GM12878 (cell line): ENCODE measurements around the gene TNRC6B. TPM values are rescaled to one million over a fixed set of nuclear protein-coding genes. Genes with fewer than 3 reads are reported as not detected.

Experiments used
- ATAC-seq: fragments of 200-7000 bp; cut with Tn5 transposase; 3 replicates; pipeline ENCODE4 v1.9.1; 2020; ENCODE audit warnings: mild to moderate bottlenecking, moderate library complexity
- BruUV-seq: library from RNA; stranded (reverse); fragments of 400-500 nt; replicated peaks from 2 replicates; lab custom pipeline; 2021; lab: Mats Ljungman, UMichigan
- CTCF ChIA-PET: fragments of 300-600 bp; sonication (Branson Sonifier 250); formaldehyde crosslinking; extraction: SDS; loops from one replicate; lab custom pipeline; 2021; ENCODE audit warnings: inconsistent platforms; lab: Yijun Ruan, JAX
- POLR2A ChIA-PET: fragments of 350-600 bp; formaldehyde crosslinking; extraction: SDS; loops from one replicate; lab custom pipeline; 2021; ENCODE audit warnings: inconsistent platforms; lab: Charles Lee
- RAD21 ChIA-PET: fragments of 300-600 bp; sonication (Branson Sonifier 250); formaldehyde crosslinking; loops from one replicate; lab custom pipeline; 2023; ENCODE audit warnings: antibody characterized with exemption; ENCODE audit not compliant: unreplicated experiment; lab: Charles Lee
- SMC1A ChIA-PET: fragments of 300-600 bp; sonication (Branson Sonifier 250); formaldehyde crosslinking; loops from one replicate; lab custom pipeline; 2023; ENCODE audit not compliant: unreplicated experiment, uncharacterized antibody; lab: Charles Lee
- DNase-seq: peaks from one replicate; pipeline ENCODE4 v3.0.0-alpha.2; 2011; ENCODE audit warnings: low read depth, low spot score
- FAIRE-seq: peaks from 3 replicates; lab custom pipeline; 2011; peaks lifted over from hg19 to GRCh38; lab: Jason Lieb, UNC
- H2AFZ ChIP-seq: 2 replicates; pipeline ENCODE4 v1.6.0; 2011; ENCODE audit warnings: low read depth, low read length, control low read depth; ENCODE audit not compliant: control insufficient read depth
- H3K27ac ChIP-seq: 2 replicates; pipeline ENCODE4 v1.5.1; 2011; ENCODE audit warnings: control low read depth; ENCODE audit not compliant: control insufficient read depth, insufficient read depth
- H3K27me3 ChIP-seq, 2 experiments: replicated peaks in 1 of 2; 2 replicates each; pipeline versions ENCODE4 v1.6.0 to v1.6.1; 2011; ENCODE audit warnings: low read length in 1 of 2; ENCODE audit not compliant: control insufficient read depth in 2 of 2, insufficient read depth in 2 of 2
- H3K36me3 ChIP-seq, 2 experiments: 2 replicates each; pipeline ENCODE4 v1.5.1; 2011; ENCODE audit warnings: low read length in 1 of 2; ENCODE audit not compliant: control insufficient read depth in 2 of 2, insufficient read depth in 2 of 2
- H3K4me1 ChIP-seq: 2 replicates; pipeline ENCODE4 v1.6.1; 2011; ENCODE audit warnings: mild to moderate bottlenecking, low read length, moderate library complexity, mixed read lengths; ENCODE audit not compliant: control insufficient read depth, insufficient read depth
- H3K4me2 ChIP-seq: 2 replicates; pipeline ENCODE4 v1.6.0; 2011; ENCODE audit warnings: control low read depth; ENCODE audit not compliant: control insufficient read depth, insufficient read depth
- H3K4me3 ChIP-seq: fragments of 200-600 bp; sonication (generic); 2 replicates; pipeline ENCODE4 v1.5.1; 2016
- H3K79me2 ChIP-seq: 2 replicates; pipeline ENCODE4 v1.6.0; 2011; ENCODE audit warnings: low read length; ENCODE audit not compliant: control insufficient read depth, insufficient read depth
- H3K9ac ChIP-seq: 2 replicates; pipeline ENCODE4 v1.8.0; 2011; ENCODE audit warnings: low read length, control low read depth, mixed read lengths; ENCODE audit not compliant: control insufficient read depth, insufficient read depth
- H3K9me3 ChIP-seq: replicated peaks from 3 replicates; pipeline ENCODE4 v1.5.1; 2011; ENCODE audit warnings: mild to moderate bottlenecking, low read length; ENCODE audit not compliant: control insufficient read depth, insufficient read depth
- H4K20me1 ChIP-seq: 2 replicates; pipeline ENCODE4 v1.6.0; 2011; ENCODE audit not compliant: control insufficient read depth, insufficient read depth
- BMI1 ChIP-seq: fragments of 450-650 bp; IDR thresholded peaks from 2 replicates; pipeline ENCODE4 v1.6.1; 2016; ENCODE audit warnings: mild to moderate bottlenecking, moderate library complexity, borderline replicate concordance
- CBFB ChIP-seq: IDR thresholded peaks from 2 replicates; pipeline ENCODE4 v1.6.1; 2016; ENCODE audit warnings: antibody characterized with exemption, low read depth
- CHD1 ChIP-seq: IDR thresholded peaks from 2 replicates; pipeline ENCODE4 v1.6.1; 2012; ENCODE audit warnings: low read depth, low read length, improper control_type of control experiment
- EZH2 ChIP-seq: IDR thresholded peaks from 2 replicates; pipeline ENCODE4 v1.6.1; 2012; ENCODE audit warnings: low read depth, mild to moderate bottlenecking, control low read depth, inconsistent platforms, low read length, borderline replicate concordance; ENCODE audit not compliant: control insufficient read depth
- GATAD2B ChIP-seq: fragments of 450-650 bp; conservative IDR thresholded peaks from 2 replicates; pipeline ENCODE4 v1.6.1; 2017; ENCODE audit warnings: low read depth, mild to moderate bottlenecking, moderate library complexity
- MTA3 ChIP-seq: IDR thresholded peaks from 2 replicates; pipeline ENCODE4 v1.6.1; 2012; ENCODE audit warnings: low read length, inconsistent platforms, borderline replicate concordance
- PML ChIP-seq: IDR thresholded peaks from 2 replicates; pipeline ENCODE4 v1.6.1; 2012; ENCODE audit warnings: low read length, inconsistent platforms
- POU2F2 ChIP-seq: IDR thresholded peaks from 3 replicates; pipeline ENCODE4 v1.6.1; 2011; ENCODE audit warnings: low read depth, mild to moderate bottlenecking, low read length, borderline replicate concordance
- SIX5 ChIP-seq: IDR thresholded peaks from 2 replicates; pipeline ENCODE4 v1.6.1; 2011; ENCODE audit warnings: mild to moderate bottlenecking, low read depth, low read length, moderate library complexity; ENCODE audit not compliant: severe bottlenecking
- SREBF2 ChIP-seq: IDR thresholded peaks from 2 replicates; pipeline ENCODE4 v1.6.1; 2012; ENCODE audit warnings: mild to moderate bottlenecking, low read length
- TARDBP ChIP-seq: IDR thresholded peaks from 2 replicates; pipeline ENCODE4 v1.6.1; 2016; ENCODE audit warnings: borderline replicate concordance
- WGBS: methylation state at CpG from one replicate; pipeline ENCODE4 v1.1.6; 2016; ENCODE audit warnings: low lambda C conversion rate; ENCODE audit not compliant: insufficient replicate concordance, insufficient coverage; ENCODE audit errors: missing lambda C conversion rate; 5-methylcytosine and 5-hydroxymethylcytosine counted together
- in situ Hi-C: fragments of 300-500 bp; cut with MboI; formaldehyde crosslinking; loops from 9 replicates; pipeline ENCODE4 v1.14.3; 2018; ENCODE audit warnings: mixed read lengths
- intact Hi-C: fragments of 100-400 bp; cut with micrococcal nuclease; formaldehyde crosslinking; loops from one replicate; pipeline ENCODE4 v1.14.2; 2022; ENCODE audit not compliant: unreplicated experiment
- polyA plus RNA-seq, 11 experiments: library from polyadenylated mRNA; depleted of rRNA in 4 of 11; unstranded in 6 of 11; stranded (reverse) in 5 of 11; fragments of >200 nt; fragmentation: Nextera tagmentation in 4 of 11; fragmentation: Illumina TruSeq in 1 of 11; extraction: Ambion mirVana in 4 of 11; extraction: Trizol in 1 of 11; gene quantifications; 1 replicate in 1 of 11; 2 replicates in 10 of 11; pipeline versions ENCODE4 v1.2.1 to v1.2.3, GENCODE V29; 2011 to 2016; ENCODE audit warnings: inconsistent platforms in 2 of 11, missing spikeins in 2 of 11, low read depth in 1 of 11
- total RNA-seq, 4 experiments: library from RNA; depleted of rRNA in 3 of 4; stranded (reverse); fragments of >200 nt in 3 of 4; fragmentation: Illumina TruSeq in 1 of 4; extraction: Trizol in 1 of 4; gene quantifications; 2 replicates each; pipeline versions ENCODE4 v1.2.1 to v1.2.3, GENCODE V29; 2013 to 2021
- TF ChIP-seq, protein P1 (sequence below): fragments of 450-650 bp; IDR thresholded peaks from 2 replicates; pipeline ENCODE4 v1.6.1; 2017; ENCODE audit warnings: borderline replicate concordance

The TNRC6B gene
- total and polyA plus RNA-seq, 10 of the 15 experiments (the other 5 are each of a cell fraction or from before 2014, with no cell fraction given): 3.6 to 32.8 (median 16.4) TPM

DNA sequence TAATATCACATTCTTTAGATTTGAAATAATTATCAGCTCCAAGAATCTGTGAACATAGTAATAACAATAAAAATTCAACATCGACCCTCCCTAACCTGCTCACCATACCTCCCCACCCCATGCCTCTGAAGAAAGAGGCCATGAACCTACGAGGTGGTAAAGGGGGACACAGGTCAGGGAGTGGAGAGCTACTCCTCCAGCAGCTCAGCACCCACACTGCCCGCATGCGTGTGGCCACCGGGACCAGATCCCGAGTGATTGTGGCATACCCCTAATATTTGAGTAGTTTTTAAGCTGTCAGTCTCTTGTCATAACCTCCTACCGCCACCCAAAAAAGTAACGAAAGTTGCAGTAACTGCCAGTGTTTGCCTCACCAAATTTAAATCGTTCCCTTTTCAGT lies 151.7 kb downstream of the TNRC6B start:
- CTCF ChIA-PET: interaction anchor here (0.9 kb wide), 1 partner anchor 22 kb away, joined by 3 read pairs; no protein-coding TSS in a partner anchor
- intact Hi-C loops: no loop called here
- H3K4me1 ChIP-seq: peaks cover 11% of the 10 kb centered on the region

More for the DNA sequence above, 151.7 kb downstream of the TNRC6B start:
- H3K9me3 ChIP-seq: no peaks in the 10 kb centered on the region
- ChIA-PET SMC1A (interaction anchor here (1.1 to 1.3 kb wide), 2 partner anchors 10 to 160 kb away, joined by 3 to 4 read pairs; no protein-coding TSS in a partner anchor), POLR2A (interaction anchor here (1.2 kb wide), 1 partner anchor 13 kb away, joined by 4 read pairs; no protein-coding TSS in a partner anchor), RAD21 (no interaction called here)
- peaks cover 0 to 2% of the 10 kb centered on the region in 2 experiments; a peak in 1 of 4 replicates for H3K36me3 ChIP-seq
- no peak overlapping the region for H3K9ac ChIP-seq
- H2AFZ ChIP-seq: no peak overlapping the region
- in situ Hi-C loops: no loop called here
- H3K79me2 ChIP-seq: no peaks in the 10 kb centered on the region
- TF ChIP-seq MTA3: no peak
- no peak for TF ChIP-seq CHD1
- no peak for TF ChIP-seq POU2F2
- TF ChIP-seq TARDBP: no peak
- no peak for TF ChIP-seq BMI1
- no peak for TF ChIP-seq PML
- TF ChIP-seq, protein P1, sequence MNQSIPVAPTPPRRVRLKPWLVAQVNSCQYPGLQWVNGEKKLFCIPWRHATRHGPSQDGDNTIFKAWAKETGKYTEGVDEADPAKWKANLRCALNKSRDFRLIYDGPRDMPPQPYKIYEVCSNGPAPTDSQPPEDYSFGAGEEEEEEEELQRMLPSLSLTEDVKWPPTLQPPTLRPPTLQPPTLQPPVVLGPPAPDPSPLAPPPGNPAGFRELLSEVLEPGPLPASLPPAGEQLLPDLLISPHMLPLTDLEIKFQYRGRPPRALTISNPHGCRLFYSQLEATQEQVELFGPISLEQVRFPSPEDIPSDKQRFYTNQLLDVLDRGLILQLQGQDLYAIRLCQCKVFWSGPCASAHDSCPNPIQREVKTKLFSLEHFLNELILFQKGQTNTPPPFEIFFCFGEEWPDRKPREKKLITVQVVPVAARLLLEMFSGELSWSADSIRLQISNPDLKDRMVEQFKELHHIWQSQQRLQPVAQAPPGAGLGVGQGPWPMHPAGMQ: no peak
- TF ChIP-seq GATAD2B: no peak
- no peak for TF ChIP-seq EZH2
- no peak for TF ChIP-seq SIX5
- TF ChIP-seq SREBF2: no peak
- no peak for TF ChIP-seq CBFB
- no TSS peak for BruUV-seq
- ATAC-seq (no peak), DNase-seq (no peak), FAIRE-seq (no peak)
- WGBS: 78% methylated on average over 9 of the region's 9 CpGs
- H3K4me3 ChIP-seq: no peak overlapping the region
- no peaks in the 10 kb centered on the region for H4K20me1 ChIP-seq
- no peak overlapping the region for H3K4me2 ChIP-seq
- no peak overlapping the region for H3K27ac ChIP-seq
- no peaks in the 10 kb centered on the region for H3K27me3 ChIP-seq
